NCI-H510A (cell line): ENCODE data around the gene CC2D2B.
"Not testable (repeated sequence)": the region's sequence is repeated elsewhere in the genome, so short reads cannot be mapped to it uniquely, and the experiment has no call there.

Source experiments
- DNase-seq: peaks from one replicate; lab custom pipeline; 2025; lab: John Stamatoyannopoulos, UW

The CC2D2B gene

GRCh38 chr10:96017191-96017687 is 109.5 kb downstream of the CC2D2B start:
- DNase-seq: no peak

- no peak for DNase-seq
These were observed 113.6 kb downstream of the CC2D2B start for GRCh38 chr10:96021332-96021731.

GRCh38 chr10:96022739-96023138 is 115.0 kb downstream of the CC2D2B start:
- no peak for DNase-seq

- DNase-seq: no peak
These were observed 115.4 kb downstream of the CC2D2B start for GRCh38 chr10:96023168-96023567.

GRCh38 chr10:96025566-96025965 is 117.8 kb downstream of the CC2D2B start:
- DNase-seq: no peak

GRCh38 chr10:96034625-96035024 is 126.8 kb downstream of the CC2D2B start:
- no peak for DNase-seq

- no peak for DNase-seq
These were observed 131.0 kb downstream of the CC2D2B start for GRCh38 chr10:96038476-96039387.

GRCh38 chr10:96041146-96041545 is 133.4 kb downstream of the CC2D2B start:
- no peak for DNase-seq

- peak; percentile 79 for DNase-seq
These were observed 135.5 kb downstream of the CC2D2B start, which contains the start of gene CCNJ for GRCh38 chr10:96043033-96043892. Gene CCNJ, plus strand, starts transcription at chr10:96043583. Its CDS starts 811 bp downstream, at chr10:96044394.

GRCh38 chr10:96043893-96044715 is 136.3 kb downstream of the CC2D2B start:
- peak; percentile 62 for DNase-seq

- no peak for DNase-seq
These were observed 137.0 kb downstream of the CC2D2B start for GRCh38 chr10:96044736-96045135.

GRCh38 chr10:96046546-96046945 is 138.8 kb downstream of the CC2D2B start:
- DNase-seq: no peak

GRCh38 chr10:96047004-96047649 is 139.4 kb downstream of the CC2D2B start:
- no peak for DNase-seq

- not testable (repeated sequence) for DNase-seq
These were observed 140.2 kb downstream of the CC2D2B start for GRCh38 chr10:96047925-96048324.

GRCh38 chr10:96049340-96049739 is 141.6 kb downstream of the CC2D2B start:
- DNase-seq: no peak

GRCh38 chr10:96053985-96054384 is 146.2 kb downstream of the CC2D2B start:
- no peak for DNase-seq

GRCh38 chr10:96056787-96057186 is 149.0 kb downstream of the CC2D2B start:
- DNase-seq: no peak

- no peak for DNase-seq
These were observed 153.5 kb downstream of the CC2D2B start for GRCh38 chr10:96061232-96061631.

- no peak for DNase-seq
These were observed 164.9 kb downstream of the CC2D2B start for GRCh38 chr10:96072674-96073073.

- no peak for DNase-seq
These were observed 165.9 kb downstream of the CC2D2B start for GRCh38 chr10:96073722-96074121.

- no peak for DNase-seq
These were observed 167.0 kb downstream of the CC2D2B start for GRCh38 chr10:96074776-96075175.
